IMR-90 (cell line): ENCODE results near the gene IFRD2. TPM values are rescaled to one million over a fixed set of nuclear protein-coding genes. Genes with fewer than 3 reads are reported as not detected.
A peak's percentile ranks its signal among the peaks of the same experiment; 100 is the strongest.

ENCODE experiments used
- ATAC-seq: fragments of 200-7000 bp; cut with Tn5 transposase; 2 replicates; pipeline ENCODE4 v1.9.1; 2020; ENCODE audit warnings: low read depth, mild to moderate bottlenecking, moderate library complexity
- BruUV-seq: library from RNA; stranded (reverse); fragments of 400-500 nt; replicated peaks from 2 replicates; lab custom pipeline; 2021; lab: Mats Ljungman, UMichigan
- CTCF ChIA-PET: fragments of 300-600 bp; formaldehyde crosslinking; extraction: SDS; loops from one replicate; lab custom pipeline; 2021; ENCODE audit warnings: antibody characterized with exemption; lab: Yijun Ruan, JAX
- POLR2A ChIA-PET: fragments of 300-600 bp; sonication (Branson Sonifier 250); formaldehyde crosslinking; loops from one replicate; lab custom pipeline; 2022; ENCODE audit warnings: antibody characterized with exemption; ENCODE audit not compliant: unreplicated experiment; lab: Charles Lee
- DNase-seq: peaks from one replicate; pipeline ENCODE4 v3.0.0; 2013
- H2AFZ ChIP-seq: replicated peaks from 2 replicates; pipeline ENCODE3; 2013; ENCODE audit warnings: low read length, mild to moderate bottlenecking; ENCODE audit not compliant: poor library complexity
- H2AK5ac ChIP-seq: 2 replicates; pipeline ENCODE4 v1.6.1; 2013; ENCODE audit warnings: low read depth, low read length, inconsistent platforms
- H2AK9ac ChIP-seq: replicated peaks from 2 replicates; pipeline ENCODE3; 2013; ENCODE audit warnings: mild to moderate bottlenecking, low read depth, low read length, moderate library complexity; ENCODE audit not compliant: poor library complexity
- H2BK120ac ChIP-seq: 2 replicates; pipeline ENCODE4 v1.6.1; 2013; ENCODE audit warnings: low read depth, low read length, inconsistent platforms
- H2BK15ac ChIP-seq: 3 replicates; pipeline ENCODE4 v1.6.1; 2013; ENCODE audit warnings: low read depth, low read length, inconsistent platforms
- H2BK20ac ChIP-seq: 2 replicates; pipeline ENCODE4 v1.6.1; 2013; ENCODE audit warnings: low read depth, mild to moderate bottlenecking, inconsistent platforms, low read length, moderate library complexity
- H2BK5ac ChIP-seq: 2 replicates; pipeline ENCODE4 v1.6.1; 2013; ENCODE audit warnings: mild to moderate bottlenecking, low read depth, low read length, inconsistent platforms; ENCODE audit not compliant: poor library complexity, severe bottlenecking
- H3K14ac ChIP-seq: replicated peaks from 2 replicates; pipeline ENCODE4 v1.6.1; 2013; ENCODE audit warnings: low read depth, low read length, inconsistent platforms
- H3K18ac ChIP-seq: 2 replicates; pipeline ENCODE4 v1.6.1; 2013; ENCODE audit warnings: low read depth, low read length, control low read depth
- H3K23ac ChIP-seq: 2 replicates; pipeline ENCODE4 v1.6.1; 2013; ENCODE audit warnings: low read depth, low read length, inconsistent platforms
- H3K27ac ChIP-seq: 2 replicates; pipeline ENCODE4 v1.5.1; 2013; ENCODE audit warnings: mild to moderate bottlenecking, control low read depth, low read length; ENCODE audit not compliant: insufficient read depth
- H3K27me3 ChIP-seq: 2 replicates; pipeline ENCODE4 v1.6.1; 2013; ENCODE audit warnings: low read length; ENCODE audit not compliant: control insufficient read depth, insufficient read depth
- H3K36me3 ChIP-seq: 2 replicates; pipeline ENCODE4 v1.6.1; 2013; ENCODE audit warnings: low read length, mixed read lengths; ENCODE audit not compliant: control insufficient read depth, insufficient read depth
- H3K4ac ChIP-seq: 2 replicates; pipeline ENCODE4 v1.6.1; 2013; ENCODE audit warnings: low read depth, low read length, inconsistent platforms
- H3K4me1 ChIP-seq: 2 replicates; pipeline ENCODE4 v1.6.1; 2013; ENCODE audit warnings: low read length, mixed read lengths; ENCODE audit not compliant: control insufficient read depth, insufficient read depth
- H3K4me2 ChIP-seq: 2 replicates; pipeline ENCODE4 v1.6.1; 2013; ENCODE audit warnings: low read depth, mild to moderate bottlenecking, control low read depth, low read length, moderate library complexity
- H3K4me3 ChIP-seq: 2 replicates; pipeline ENCODE4 v1.5.1; 2013; ENCODE audit warnings: low read depth, mild to moderate bottlenecking, control low read depth, low read length, moderate library complexity; ENCODE audit not compliant: insufficient read depth
- H3K56ac ChIP-seq: 2 replicates; pipeline ENCODE4 v1.6.1; 2013; ENCODE audit warnings: low read length, inconsistent platforms; ENCODE audit not compliant: insufficient read depth; ENCODE audit errors: extremely low read depth
- H3K79me1 ChIP-seq, 2 experiments: 2 replicates each; pipeline ENCODE4 v1.6.1; 2013; ENCODE audit warnings: low read length in 2 of 2, inconsistent platforms in 1 of 2, low read depth in 1 of 2
- H3K9ac ChIP-seq: 2 replicates; pipeline ENCODE4 v1.6.1; 2013; ENCODE audit warnings: low read depth, low read length, control low read depth
- H3K9me1 ChIP-seq: 2 replicates; pipeline ENCODE4 v1.6.1; 2013; ENCODE audit warnings: low read length, inconsistent platforms; ENCODE audit not compliant: insufficient read depth
- H3K9me3 ChIP-seq: 2 replicates; pipeline ENCODE4 v1.6.1; 2013; ENCODE audit warnings: low read length; ENCODE audit not compliant: control insufficient read depth, insufficient read depth
- H4K20me1 ChIP-seq: 2 replicates; pipeline ENCODE4 v1.6.1; 2013; ENCODE audit warnings: low read length, inconsistent platforms; ENCODE audit not compliant: insufficient read depth
- H4K5ac ChIP-seq: 2 replicates; pipeline ENCODE4 v1.6.1; 2013; ENCODE audit warnings: mild to moderate bottlenecking, low read depth, low read length, control low read depth
- H4K8ac ChIP-seq, 2 experiments: 2 replicates each; pipeline ENCODE4 v1.6.1; 2013; ENCODE audit warnings: low read depth in 2 of 2, low read length in 2 of 2, control low read depth in 1 of 2, inconsistent platforms in 1 of 2
- H4K91ac ChIP-seq: 2 replicates; pipeline ENCODE4 v1.6.1; 2013; ENCODE audit warnings: low read depth, low read length, inconsistent platforms; ENCODE audit not compliant: insufficient read depth
- BHLHE40 ChIP-seq: fragments of 150-350 bp; IDR thresholded peaks from 2 replicates; pipeline ENCODE4 v1.6.1; 2016; ENCODE audit warnings: mild to moderate bottlenecking, low read depth, low read length
- CEBPB ChIP-seq: IDR thresholded peaks from 2 replicates; pipeline ENCODE4 v1.6.1; 2012; ENCODE audit warnings: low read depth, low read length, improper control_type of control experiment
- FOS ChIP-seq: fragments of 150-350 bp; IDR thresholded peaks from 2 replicates; pipeline ENCODE4 v1.6.1; 2016; ENCODE audit warnings: low read depth, low read length
- MAFK ChIP-seq: IDR thresholded peaks from 2 replicates; pipeline ENCODE4 v1.6.1; 2012; ENCODE audit warnings: low read depth, low read length, improper control_type of control experiment
- MAZ ChIP-seq: IDR thresholded peaks from 2 replicates; pipeline ENCODE4 v1.6.1; 2012; ENCODE audit warnings: low read depth, mild to moderate bottlenecking, low read length, improper control_type of control experiment, moderate library complexity, borderline replicate concordance
- NFE2L2 ChIP-seq: fragments of 150-350 bp; IDR thresholded peaks from 2 replicates; pipeline ENCODE4 v1.6.1; 2016; ENCODE audit warnings: low read depth, mild to moderate bottlenecking, low read length
- POLR2A ChIP-seq: IDR thresholded peaks from 2 replicates; pipeline ENCODE4 v1.6.1; 2012; ENCODE audit warnings: mild to moderate bottlenecking, low read depth, low read length
- RAD21 ChIP-seq: IDR thresholded peaks from 2 replicates; pipeline ENCODE4 v1.6.1; 2012; ENCODE audit warnings: low read length, improper control_type of control experiment
- WGBS, 2 experiments: methylation state at CpG; one replicate each; pipeline versions ENCODE4 v1.1.5 to v1.1.7; 2013; ENCODE audit warnings: missing lambda C conversion rate in 2 of 2; ENCODE audit not compliant: insufficient read length in 1 of 2; ENCODE audit errors: extremely low coverage in 2 of 2; 5-methylcytosine and 5-hydroxymethylcytosine counted together
- dilution Hi-C: fragments of 300-500 bp; cut with HindIII; formaldehyde crosslinking; loops from one replicate; pipeline ENCODE4 v1.14.3; 2018; ENCODE audit warnings: low sequenced_read_pairs; ENCODE audit not compliant: unreplicated experiment
- in situ Hi-C: fragments of 300-500 bp; cut with MboI; formaldehyde crosslinking; loops from 3 replicates; pipeline ENCODE4 v1.14.3; 2019; ENCODE audit warnings: low sequenced_read_pairs, inconsistent platforms, mixed read lengths
- intact Hi-C: fragments of 100-400 bp; cut with micrococcal nuclease; formaldehyde crosslinking; loops from 2 replicates; pipeline ENCODE4 v1.10.0; 2022
- polyA plus RNA-seq, 3 experiments: library from polyadenylated mRNA; depleted of rRNA; stranded (reverse); fragments of >200 nt; gene quantifications; 2 replicates each; pipeline ENCODE4 v1.2.3, GENCODE V29; 2012; ENCODE audit warnings: low replicate concordance in 1 of 3
- total RNA-seq: library from RNA; depleted of rRNA; stranded (reverse); fragments of >200 nt; gene quantifications from 2 replicates; pipeline ENCODE4 v1.2.3, GENCODE V29; 2012
- TF ChIP-seq, protein P1 (sequence below): conservative IDR thresholded peaks from 2 replicates; pipeline ENCODE4 v1.5.1; 2012; ENCODE audit warnings: mild to moderate bottlenecking, low read depth, low read length, improper control_type of control experiment
- TF ChIP-seq, protein P2 (sequence below): fragments of 150-350 bp; IDR thresholded peaks from 2 replicates; pipeline ENCODE4 v1.6.1; 2017; ENCODE audit warnings: mild to moderate bottlenecking, antibody characterized with exemption, low read length, low read depth
- TF ChIP-seq, protein P3 (sequence below): fragments of 150-350 bp; IDR thresholded peaks from 2 replicates; pipeline ENCODE4 v1.6.1; 2016; ENCODE audit warnings: low read depth, mild to moderate bottlenecking, low read length, moderate library complexity, borderline replicate concordance

Gene IFRD2
- total and polyA plus RNA-seq, 2 of the 4 experiments (the other 2 are of a cell fraction), result 52.7 to 79.1 TPM

DNA sequence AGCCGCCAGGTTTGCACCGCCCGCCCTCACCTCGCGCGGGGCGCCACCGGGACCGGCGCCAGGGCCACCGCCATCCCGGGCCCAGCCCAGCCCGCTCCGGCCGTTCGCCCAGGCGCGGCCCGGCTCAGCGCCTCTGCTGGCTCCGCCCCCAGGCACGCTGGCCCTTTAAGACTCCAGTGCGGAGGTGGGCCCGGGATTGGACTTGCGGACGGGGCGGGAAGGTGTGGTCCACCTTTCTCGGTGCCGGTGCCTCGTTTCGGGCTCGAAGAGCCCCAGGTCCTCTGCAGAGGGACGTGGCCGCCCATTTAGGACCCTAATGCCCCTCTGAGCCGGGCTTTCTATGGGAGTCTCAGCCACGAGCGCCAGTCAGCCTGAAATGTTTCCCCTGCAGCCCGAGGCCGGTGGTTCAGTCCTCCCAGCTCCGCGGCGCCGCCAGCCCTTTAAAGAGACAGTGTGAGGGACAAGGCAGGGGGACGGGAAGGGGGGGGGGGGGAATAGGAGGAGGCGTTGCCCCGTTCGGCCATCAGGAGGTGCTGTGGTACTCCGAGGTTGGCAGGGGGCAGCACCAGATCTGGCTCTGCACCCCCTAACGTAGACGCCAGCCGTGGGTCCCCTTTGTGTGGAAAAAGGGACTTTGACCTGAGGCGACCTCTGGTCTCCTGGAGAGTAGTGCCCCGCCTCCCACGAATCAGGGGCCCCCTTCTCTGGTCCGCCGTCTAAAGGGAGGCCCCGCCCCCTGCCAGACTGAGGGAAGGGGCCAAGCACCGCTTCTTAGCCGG, 29.3 kb upstream of the IFRD2 start (continued):
- TF ChIP-seq FOS (no peak), NFE2L2 (no peak), BHLHE40 (peak; percentile 97)

DNA sequence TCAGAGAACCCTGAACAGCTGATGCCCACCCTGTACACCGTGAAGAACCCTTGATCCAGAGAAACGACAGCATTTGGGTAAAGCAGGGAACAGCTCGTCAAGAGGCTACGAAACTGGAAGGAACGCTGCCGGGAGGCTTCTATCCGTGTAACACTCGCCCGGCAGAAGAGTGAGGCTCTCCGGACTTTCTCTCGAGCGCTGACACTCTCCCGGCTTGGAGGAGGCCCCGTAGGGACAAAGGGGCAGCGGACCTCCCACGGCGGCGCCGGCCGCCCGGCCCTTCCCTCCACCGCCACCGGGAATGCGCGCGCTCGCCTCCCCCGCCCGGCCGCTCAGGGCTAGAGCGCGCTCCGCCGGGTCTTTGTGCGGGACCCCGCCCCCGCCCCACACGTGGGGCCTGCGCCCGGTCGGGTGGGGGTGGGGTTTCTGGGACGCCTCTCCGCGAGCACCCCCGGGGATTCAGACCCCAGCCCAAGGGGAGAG, 28.7 kb upstream of the IFRD2 start:
- dilution Hi-C loops (no loop called here), in situ Hi-C loops (no loop called here), intact Hi-C loops (loop anchor here (5.0 kb wide), 1 partner anchor 59 kb away; no protein-coding TSS in a partner anchor)
- H3K79me1 ChIP-seq, result peaks cover 26 to 56% of the 10 kb centered on the region in 2 experiments
- H2AK9ac ChIP-seq, result peak overlapping the region; percentile 91
- H4K5ac ChIP-seq, result peak overlapping the region; percentile 17
- H4K8ac ChIP-seq, result peak overlapping the region; percentile 20 to 74
- H3K23ac ChIP-seq, result peak overlapping the region; percentile 93
- no peak overlapping the region for H2BK20ac ChIP-seq
- ChIA-PET CTCF (no interaction called here), POLR2A (interaction anchor here (0.6 kb wide), 1 partner anchor 26 kb away, joined by 10 read pairs; no protein-coding TSS in a partner anchor)
- H3K9me1 ChIP-seq, result peaks cover 18% of the 10 kb centered on the region
- peak overlapping the region; percentile 87 for H3K4ac ChIP-seq
- 0% methylated on average over 14 of the region's 45 CpGs; no CpG with 5 or more reads in 1 of the 2 experiments for WGBS, 2 experiments
- H3K4me2 ChIP-seq, result peak overlapping the region; percentile 96
- H3K56ac ChIP-seq, result peak overlapping the region; percentile 90
- no TSS peak for BruUV-seq
- H4K91ac ChIP-seq, result peak overlapping the region; percentile 79
- peaks cover 25% of the 10 kb centered on the region for H3K4me1 ChIP-seq
- H3K4me3 ChIP-seq, result peak overlapping the region; percentile 58
- H3K36me3 ChIP-seq, result peaks cover 38% of the 10 kb centered on the region
- ATAC-seq (peak; percentile 75), DNase-seq (peak; percentile 55)
- no peaks in the 10 kb centered on the region for H3K27me3 ChIP-seq
- peak overlapping the region; percentile 98 for H2BK5ac ChIP-seq
- H3K14ac ChIP-seq, result peak overlapping the region; percentile 88
- no peaks in the 10 kb centered on the region for H3K9me3 ChIP-seq
- H4K20me1 ChIP-seq, result peaks cover 14% of the 10 kb centered on the region; the same call in 1 of the 2 replicates
- H3K27ac ChIP-seq, result peak overlapping the region; percentile 98
- H3K9ac ChIP-seq, result peak overlapping the region; percentile 87
- peak overlapping the region; percentile 82 for H2AK5ac ChIP-seq
- H3K18ac ChIP-seq, result peak overlapping the region; percentile 31; the same call in 1 of the 2 replicates
- H2BK120ac ChIP-seq, result peak overlapping the region; percentile 54; the same call in 1 of the 2 replicates
- H2AFZ ChIP-seq, result peak overlapping the region; percentile 95
- no peak overlapping the region; the same call in 2 of the 3 replicates for H2BK15ac ChIP-seq
- TF ChIP-seq, protein P1, sequence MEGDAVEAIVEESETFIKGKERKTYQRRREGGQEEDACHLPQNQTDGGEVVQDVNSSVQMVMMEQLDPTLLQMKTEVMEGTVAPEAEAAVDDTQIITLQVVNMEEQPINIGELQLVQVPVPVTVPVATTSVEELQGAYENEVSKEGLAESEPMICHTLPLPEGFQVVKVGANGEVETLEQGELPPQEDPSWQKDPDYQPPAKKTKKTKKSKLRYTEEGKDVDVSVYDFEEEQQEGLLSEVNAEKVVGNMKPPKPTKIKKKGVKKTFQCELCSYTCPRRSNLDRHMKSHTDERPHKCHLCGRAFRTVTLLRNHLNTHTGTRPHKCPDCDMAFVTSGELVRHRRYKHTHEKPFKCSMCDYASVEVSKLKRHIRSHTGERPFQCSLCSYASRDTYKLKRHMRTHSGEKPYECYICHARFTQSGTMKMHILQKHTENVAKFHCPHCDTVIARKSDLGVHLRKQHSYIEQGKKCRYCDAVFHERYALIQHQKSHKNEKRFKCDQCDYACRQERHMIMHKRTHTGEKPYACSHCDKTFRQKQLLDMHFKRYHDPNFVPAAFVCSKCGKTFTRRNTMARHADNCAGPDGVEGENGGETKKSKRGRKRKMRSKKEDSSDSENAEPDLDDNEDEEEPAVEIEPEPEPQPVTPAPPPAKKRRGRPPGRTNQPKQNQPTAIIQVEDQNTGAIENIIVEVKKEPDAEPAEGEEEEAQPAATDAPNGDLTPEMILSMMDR, result no peak
- TF ChIP-seq MAZ, result peak; percentile 82; the same call in 1 of the 2 replicates
- TF ChIP-seq MAFK, result no peak
- TF ChIP-seq CEBPB, result no peak
- TF ChIP-seq, protein P2, sequence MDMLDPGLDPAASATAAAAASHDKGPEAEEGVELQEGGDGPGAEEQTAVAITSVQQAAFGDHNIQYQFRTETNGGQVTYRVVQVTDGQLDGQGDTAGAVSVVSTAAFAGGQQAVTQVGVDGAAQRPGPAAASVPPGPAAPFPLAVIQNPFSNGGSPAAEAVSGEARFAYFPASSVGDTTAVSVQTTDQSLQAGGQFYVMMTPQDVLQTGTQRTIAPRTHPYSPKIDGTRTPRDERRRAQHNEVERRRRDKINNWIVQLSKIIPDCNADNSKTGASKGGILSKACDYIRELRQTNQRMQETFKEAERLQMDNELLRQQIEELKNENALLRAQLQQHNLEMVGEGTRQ, result peak; percentile 83
- no peak for TF ChIP-seq RAD21
- TF ChIP-seq, protein P3, sequence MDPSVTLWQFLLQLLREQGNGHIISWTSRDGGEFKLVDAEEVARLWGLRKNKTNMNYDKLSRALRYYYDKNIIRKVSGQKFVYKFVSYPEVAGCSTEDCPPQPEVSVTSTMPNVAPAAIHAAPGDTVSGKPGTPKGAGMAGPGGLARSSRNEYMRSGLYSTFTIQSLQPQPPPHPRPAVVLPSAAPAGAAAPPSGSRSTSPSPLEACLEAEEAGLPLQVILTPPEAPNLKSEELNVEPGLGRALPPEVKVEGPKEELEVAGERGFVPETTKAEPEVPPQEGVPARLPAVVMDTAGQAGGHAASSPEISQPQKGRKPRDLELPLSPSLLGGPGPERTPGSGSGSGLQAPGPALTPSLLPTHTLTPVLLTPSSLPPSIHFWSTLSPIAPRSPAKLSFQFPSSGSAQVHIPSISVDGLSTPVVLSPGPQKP, result no peak
- TF ChIP-seq NFE2L2, result no peak
- no peak for TF ChIP-seq POLR2A
